Esophagus squamous epithelium (tissue), 4 donors: Measurements from ENCODE around the gene EEIG1.

Experiments used
- CTCF ChIP-seq, 6 experiments: fragments of 450-650 bp in 4 of 6; fragments of 200-600 bp in 2 of 6; sonication (generic) in 2 of 6; IDR thresholded peaks; one replicate each; pipeline ENCODE4 v1.5.1; 2016 to 2019; ENCODE audit warnings: antibody characterized with exemption in 6 of 6, mild to moderate bottlenecking in 4 of 6, moderate library complexity in 4 of 6
- POLR2A ChIP-seq, 4 donors: fragments of 450-650 bp; IDR thresholded peaks; one replicate each; pipeline ENCODE4 v1.6.1; 2017; ENCODE audit warnings: antibody characterized with exemption in 4 of 4, mild to moderate bottlenecking in 4 of 4, moderate library complexity in 3 of 4

DNA sequence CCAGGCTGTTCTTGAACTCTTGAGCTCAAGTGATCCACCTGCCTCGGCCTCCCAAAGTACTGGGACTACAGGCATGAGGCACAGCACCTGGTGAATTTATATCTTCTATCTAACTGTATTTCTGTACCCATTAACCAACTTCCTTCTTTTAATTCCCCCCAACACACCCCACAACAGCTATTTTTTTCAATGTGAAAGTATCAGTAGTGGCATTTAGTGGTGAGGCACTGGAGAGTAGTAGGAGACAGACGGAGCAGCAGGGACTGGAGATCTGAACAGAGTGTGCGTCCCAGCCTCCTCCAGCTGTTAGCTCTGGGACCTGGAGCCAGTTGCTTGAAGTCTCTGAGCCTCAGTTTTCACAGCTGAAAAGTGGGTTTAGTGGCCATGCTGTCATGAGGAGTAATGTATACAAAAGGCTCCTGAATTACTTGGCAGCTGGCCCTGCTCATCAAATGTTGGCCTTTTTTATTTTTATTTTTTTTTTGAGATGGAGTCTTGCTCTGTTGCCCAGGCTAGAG is 11.0 kb upstream of the EEIG1 start:
- TF ChIP-seq POLR2A (IDR thresholded peaks at IDR 0.05) (no peak), CTCF (IDR thresholded peaks at IDR 0.05) (no peak)
